Tibial artery (tissue), 4 donors: ENCODE data around the gene RPS10.
A peak's percentile ranks its signal among the peaks of the same experiment; 100 is the strongest.

Experiments used
- DNase-seq, 2 donors: peaks; one replicate each; pipeline ENCODE4 v3.0.0-alpha.2; 2019
- H3K27ac ChIP-seq, 2 donors: fragments of 200-600 bp; sonication (generic) in 1 of 2; 1 replicate in 1 of 2; 2 replicates in 1 of 2; pipeline ENCODE4 v1.5.1; 2018 to 2019; ENCODE audit warnings: mild to moderate bottlenecking in 1 of 2
- H3K27me3 ChIP-seq, 2 donors: fragments of 200-600 bp; sonication (generic) in 1 of 2; one replicate each; pipeline versions ENCODE4 v1.5.1 to v1.6.0; 2016 to 2019
- H3K36me3 ChIP-seq, 3 donors: fragments of 200-600 bp; sonication (generic) in 2 of 3; one replicate each; pipeline ENCODE4 v1.5.1; 2016 to 2019; ENCODE audit warnings: mild to moderate bottlenecking in 2 of 3
- H3K4me1 ChIP-seq, 4 donors: fragments of 200-600 bp; sonication (generic) in 2 of 4; 1 replicate in 3 of 4; 2 replicates in 1 of 4; pipeline ENCODE4 v1.5.1; 2016 to 2019
- H3K4me3 ChIP-seq, 2 donors: fragments of 200-600 bp; sonication (generic) in 1 of 2; 1 replicate in 1 of 2; 2 replicates in 1 of 2; pipeline ENCODE4 v1.5.1; 2018 to 2019; ENCODE audit warnings: mild to moderate bottlenecking in 2 of 2
- H3K9me3 ChIP-seq, 3 donors: fragments of 200-600 bp; sonication (generic) in 1 of 3; one replicate each; pipeline ENCODE4 v1.5.1; 2016 to 2019
- CTCF ChIP-seq, 2 experiments: fragments of 200-600 bp in 1 of 2; fragments of 450-650 bp in 1 of 2; IDR thresholded peaks; one replicate each; pipeline ENCODE4 v1.5.1; 2017 to 2019; ENCODE audit warnings: antibody characterized with exemption in 2 of 2, mild to moderate bottlenecking in 1 of 2, moderate library complexity in 1 of 2
- intact Hi-C: fragments of 100-400 bp; cut with DNase I; formaldehyde crosslinking; loops from one replicate; pipeline ENCODE4 v1.15.0; 2023; ENCODE audit warnings: low total_unique reads

RPS10 gene

DNA sequence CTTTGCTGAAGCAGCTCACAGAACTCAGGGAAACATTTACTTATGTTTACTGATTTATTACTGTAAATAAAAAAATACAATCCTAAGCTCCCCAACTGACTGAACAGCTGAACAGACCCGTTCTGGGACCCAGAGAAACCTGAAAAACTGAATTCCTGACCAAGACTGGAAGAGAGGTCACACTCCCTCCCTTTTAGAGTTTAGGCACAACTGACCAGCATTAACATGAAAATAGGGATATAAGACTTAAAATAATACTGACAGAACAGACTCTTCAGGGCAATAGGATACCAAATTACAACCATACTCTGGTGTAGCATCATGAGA lies 11.7 kb upstream of the RPS10 start:
- H3K27me3 ChIP-seq, result peaks cover 0 to 4% of the 10 kb centered on the region in 2 donors
- no peak overlapping the region for H3K27ac ChIP-seq
- H3K4me3 ChIP-seq, result no peak overlapping the region
- TF ChIP-seq CTCF (IDR thresholded peaks at IDR 0.05), result no peak
- H3K4me1 ChIP-seq, result no peaks in the 10 kb centered on the region
- DNase-seq, result no peak
- no peaks in the 10 kb centered on the region for H3K9me3 ChIP-seq
- no peaks in the 10 kb centered on the region for H3K36me3 ChIP-seq
- intact Hi-C loops, result loop anchor here (10.0 kb wide), 1 partner anchor 157 kb away; no protein-coding TSS in a partner anchor

DNA sequence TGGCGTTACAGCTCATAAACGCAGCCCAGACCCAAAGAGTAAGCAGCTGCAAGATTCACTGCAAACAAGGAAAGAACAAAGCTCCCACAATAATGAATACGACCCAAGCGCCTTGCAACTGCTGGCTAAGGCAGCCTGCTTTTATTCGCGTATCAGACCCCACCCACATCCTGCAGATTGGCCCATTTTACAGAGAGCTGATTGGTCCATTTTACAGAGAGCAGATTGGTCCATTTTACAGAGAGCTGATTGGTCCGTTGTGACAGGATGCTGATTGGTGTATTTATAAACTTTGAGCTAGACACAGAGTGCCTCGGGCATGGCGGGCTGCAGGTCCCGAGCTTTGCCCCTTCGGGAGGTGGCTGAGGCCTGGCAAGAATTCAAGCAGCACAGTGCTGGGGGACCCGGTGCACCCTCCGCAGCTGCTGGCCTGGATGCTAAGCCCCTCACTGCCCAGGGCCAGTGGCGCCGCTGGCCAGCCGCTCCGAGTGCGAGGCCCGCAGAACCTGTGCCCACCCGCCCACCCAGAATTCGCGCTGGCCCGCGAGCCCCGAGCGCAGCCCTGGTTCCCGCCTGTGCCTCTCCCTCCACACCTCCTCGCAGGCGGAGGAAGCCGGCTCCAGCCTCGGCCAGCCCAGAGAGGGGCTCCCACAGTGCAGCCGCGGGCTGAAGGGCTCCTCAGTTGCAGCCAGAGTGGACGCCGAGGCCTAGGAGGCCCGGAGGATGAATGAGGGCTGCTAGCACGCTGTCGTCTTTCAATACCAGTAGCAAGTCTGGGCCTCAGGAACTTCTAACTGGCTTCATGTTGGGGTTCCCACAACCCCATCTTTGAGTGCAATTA lies 11.2 kb upstream of the RPS10 start:
- no peak for DNase-seq
- TF ChIP-seq CTCF (IDR thresholded peaks at IDR 0.05), result no peak
- Histone ChIP-seq H3K27ac (no peak overlapping the region), H3K9me3 (no peaks in the 10 kb centered on the region), H3K4me1 (no peaks in the 10 kb centered on the region), H3K27me3 (peaks cover 0 to 4% of the 10 kb centered on the region in 2 donors), H3K4me3 (no peak overlapping the region), H3K36me3 (no peaks in the 10 kb centered on the region)
- intact Hi-C loops, result loop anchor here (10.0 kb wide), 1 partner anchor 158 kb away; no protein-coding TSS in a partner anchor

GRCh38 chr6:34435916-34436315 lies 10.0 kb upstream of the RPS10 start:
- Histone ChIP-seq H3K9me3 (no peaks in the 10 kb centered on the region), H3K4me3 (no peak overlapping the region), H3K27ac (no peak overlapping the region), H3K36me3 (no peaks in the 10 kb centered on the region), H3K27me3 (peaks cover 0 to 4% of the 10 kb centered on the region in 2 donors), H3K4me1 (no peaks in the 10 kb centered on the region)
- DNase-seq, result no peak
- TF ChIP-seq CTCF (IDR thresholded peaks at IDR 0.05), result no peak
- intact Hi-C loops, result loop anchor here (10.0 kb wide), 1 partner anchor 159 kb away; no protein-coding TSS in a partner anchor

- no peaks in the 10 kb centered on the region for H3K9me3 ChIP-seq
- TF ChIP-seq CTCF (IDR thresholded peaks at IDR 0.05), result no peak
- no peak for DNase-seq
- H3K36me3 ChIP-seq, result peaks cover 41 to 48% (median 47%) of the 10 kb centered on the region in 3 donors
- H3K27ac ChIP-seq, result peak overlapping the region; percentile 88 to 94
- peak overlapping the region; percentile 82 to 85 for H3K4me3 ChIP-seq
- intact Hi-C loops, result no loop called here
- no peaks in the 10 kb centered on the region for H3K27me3 ChIP-seq
- peaks cover 0 to 18% (median 14%) of the 10 kb centered on the region in 4 donors for H3K4me1 ChIP-seq
Measured at GRCh38 chr6:34425132-34425497, 754 bp downstream of the RPS10 start.

- TF ChIP-seq CTCF (IDR thresholded peaks at IDR 0.05), result no peak
- H3K36me3 ChIP-seq, result peaks cover 47 to 54% (median 53%) of the 10 kb centered on the region in 3 donors
- no peaks in the 10 kb centered on the region for H3K27me3 ChIP-seq
- peaks cover 0 to 18% (median 14%) of the 10 kb centered on the region in 4 donors for H3K4me1 ChIP-seq
- H3K9me3 ChIP-seq, result no peaks in the 10 kb centered on the region
- H3K27ac ChIP-seq, result peak overlapping the region; percentile 88 to 94
- H3K4me3 ChIP-seq, result peak overlapping the region; percentile 82 to 85
- intact Hi-C loops, result no loop called here
- no peak for DNase-seq
Measured at GRCh38 chr6:34424200-34425131, 1.4 kb downstream of the RPS10 start.
